GM23338 (cell line): Measurements from ENCODE around the gene F12. TPM values are rescaled to one million over a fixed set of nuclear protein-coding genes. Genes with fewer than 3 reads are reported as not detected.
A peak's percentile ranks its signal among the peaks of the same experiment; 100 is the strongest.

Experiments used
- ATAC-seq: fragments of 200-7000 bp; cut with Tn5 transposase; 3 replicates; pipeline ENCODE4 v1.9.1; 2020
- DNase-seq: peaks from one replicate; pipeline ENCODE4 v3.0.0-alpha.2; 2015; ENCODE audit warnings: low spot score
- H2AFZ ChIP-seq: fragments of 200-600 bp; sonication (generic); 2 replicates; pipeline ENCODE4 v1.8.0; 2016; ENCODE audit warnings: antibody characterized with exemption, mild to moderate bottlenecking, moderate library complexity
- H3F3A ChIP-seq: fragments of 200-600 bp; sonication (generic); replicated peaks from 2 replicates; pipeline ENCODE4 v1.8.0; 2017; ENCODE audit warnings: antibody characterized with exemption, mixed run types, low read depth
- H3K27ac ChIP-seq: fragments of 200-600 bp; sonication (generic); 2 replicates; pipeline ENCODE4 v1.6.1; 2016; ENCODE audit warnings: low read depth
- H3K27me3 ChIP-seq: fragments of 200-600 bp; sonication (generic); 2 replicates; pipeline ENCODE4 v1.8.0; 2016; ENCODE audit warnings: mild to moderate bottlenecking, mixed run types, moderate library complexity; ENCODE audit not compliant: insufficient read depth
- H3K36me3 ChIP-seq: fragments of 200-600 bp; sonication (generic); 2 replicates; pipeline ENCODE4 v1.8.0; 2016; ENCODE audit warnings: mild to moderate bottlenecking; ENCODE audit not compliant: insufficient read depth
- H3K4me1 ChIP-seq: fragments of 200-600 bp; sonication (generic); 2 replicates; pipeline ENCODE4 v1.8.0; 2016; ENCODE audit warnings: mild to moderate bottlenecking, moderate library complexity; ENCODE audit not compliant: insufficient read depth
- H3K4me2 ChIP-seq: fragments of 200-600 bp; sonication (generic); 2 replicates; pipeline ENCODE4 v1.7.1; 2017; ENCODE audit warnings: mixed run types
- H3K4me3 ChIP-seq: fragments of 200-600 bp; sonication (generic); 2 replicates; pipeline ENCODE4 v1.6.1; 2016; ENCODE audit warnings: mixed run types
- H3K79me2 ChIP-seq: fragments of 200-600 bp; sonication (generic); replicated peaks from 2 replicates; pipeline ENCODE4 v1.8.0; 2017; ENCODE audit warnings: mild to moderate bottlenecking; ENCODE audit not compliant: insufficient read depth
- H3K9me2 ChIP-seq: fragments of 200-600 bp; sonication (generic); 2 replicates; pipeline ENCODE4 v1.8.0; 2017; ENCODE audit not compliant: insufficient read depth
- H4K20me1 ChIP-seq: fragments of 200-600 bp; sonication (generic); replicated peaks from 2 replicates; pipeline ENCODE4 v1.8.0; 2017; ENCODE audit warnings: mild to moderate bottlenecking; ENCODE audit not compliant: insufficient read depth
- H3K27ac Mint-ChIP-seq: 2 replicates; pipeline ENCODE4 v1.8.0; 2020; ENCODE audit warnings: inconsistent platforms, mild to moderate bottlenecking, moderate library complexity, mixed read lengths
- H3K27me3 Mint-ChIP-seq: 3 replicates; pipeline ENCODE4 v1.8.0; 2022; ENCODE audit warnings: low read depth, mild to moderate bottlenecking, moderate library complexity, mixed read lengths, inconsistent platforms; ENCODE audit not compliant: insufficient read depth, poor library complexity
- H3K36me3 Mint-ChIP-seq: 3 replicates; pipeline ENCODE4 v1.8.0; 2021; ENCODE audit warnings: low read depth, mild to moderate bottlenecking, inconsistent platforms, moderate library complexity, mixed read lengths
- H3K4me1 Mint-ChIP-seq: 3 replicates; pipeline ENCODE4 v1.8.0; 2020; ENCODE audit warnings: mild to moderate bottlenecking, inconsistent platforms, mixed read lengths
- H3K4me3 Mint-ChIP-seq: 3 replicates; pipeline ENCODE4 v1.8.0; 2021; ENCODE audit warnings: moderate library complexity, mild to moderate bottlenecking, inconsistent platforms, mixed read lengths
- H3K9me3 Mint-ChIP-seq: 3 replicates; pipeline ENCODE4 v1.8.0; 2020; ENCODE audit warnings: moderate library complexity, mild to moderate bottlenecking, inconsistent platforms, mixed read lengths
- CREB1 ChIP-seq: fragments of 250-450 bp; sonication (Bioruptor Pico); IDR thresholded peaks from 2 replicates; pipeline ENCODE4 v1.5.0; 2020; ENCODE audit warnings: low read depth, mild to moderate bottlenecking, moderate library complexity
- EZH2phosphoT487 ChIP-seq: fragments of 200-600 bp; sonication (generic); IDR thresholded peaks from one replicate; pipeline ENCODE4 v1.8.1; 2018; ENCODE audit warnings: antibody characterized with exemption; ENCODE audit not compliant: unreplicated experiment
- NANOG ChIP-seq: IDR thresholded peaks from 2 replicates; pipeline ENCODE4 v1.6.1; 2016; ENCODE audit warnings: antibody characterized with exemption, borderline replicate concordance
- REST ChIP-seq: IDR thresholded peaks from one replicate; pipeline ENCODE4 v1.6.1; 2018; ENCODE audit warnings: antibody characterized with exemption; ENCODE audit not compliant: unreplicated experiment
- ZNF114 ChIP-seq: fragments of 250-450 bp; sonication (Bioruptor Pico); IDR thresholded peaks from 2 replicates; pipeline ENCODE4 v1.5.0; 2020; ENCODE audit warnings: mild to moderate bottlenecking, moderate library complexity
- ZNF462 ChIP-seq: fragments of 250-450 bp; sonication (Bioruptor Pico); IDR thresholded peaks from 2 replicates; pipeline ENCODE4 v1.5.0; 2020; ENCODE audit warnings: mild to moderate bottlenecking, moderate library complexity
- polyA plus RNA-seq: library from polyadenylated mRNA; unstranded; fragments of >200 nt; fragmentation: Nextera tagmentation; extraction: Ambion mirVana; gene quantifications from 2 replicates; pipeline ENCODE4 v1.2.1, GENCODE V29; 2016
- total RNA-seq: library from RNA; depleted of rRNA; stranded (reverse); fragments of >200 nt; shearing (Covaris generic); gene quantifications from 2 replicates; pipeline ENCODE4 v1.2.3, GENCODE V29; 2014

F12 gene
- total and polyA plus RNA-seq, 2 experiments from 2014 or later = 2.9 to 8.0 TPM

GRCh38 chr5:177374211-177374610 is 35.2 kb downstream of the F12 start:
- Histone ChIP-seq H4K20me1 (no peaks in the 10 kb centered on the region; the same call in 1 of the 2 replicates), H3K27me3 (no peaks in the 10 kb centered on the region), H2AFZ (peak overlapping the region; percentile 59), H3F3A (0 out of 2 replicates have a peak, but pooled peaks cover 6% of the 10 kb centered on the region), H3K4me1 (peaks cover 25% of the 10 kb centered on the region), H3K27ac (peak overlapping the region; percentile 65; the same call in 1 of the 2 replicates), H3K4me2 (peak overlapping the region; percentile 56), H3K36me3 (no peaks in the 10 kb centered on the region), H3K4me3 (no peak overlapping the region), H3K9me2 (no peaks in the 10 kb centered on the region), H3K79me2 (no peaks in the 10 kb centered on the region)
- DNase-seq (no peak), ATAC-seq (no peak)
- peaks cover 32% of the 10 kb centered on the region for H3K4me1 Mint-ChIP-seq
- TF ChIP-seq ZNF114 (CRISPR knock-in tag) (no peak), EZH2phosphoT487 (no peak), NANOG (no peak), REST (no peak), CREB1 (CRISPR knock-in tag) (no peak), ZNF462 (no peak)
- peak overlapping the region; percentile 55; the same call in 2 of the 3 replicates for H3K4me3 Mint-ChIP-seq
- peak overlapping the region; percentile 88 for H3K27ac Mint-ChIP-seq
- peaks cover under 1% of the 10 kb centered on the region; the same call in 1 of the 3 replicates for H3K36me3 Mint-ChIP-seq
- no peaks in the 10 kb centered on the region for H3K9me3 Mint-ChIP-seq
- peaks cover 22% of the 10 kb centered on the region for H3K27me3 Mint-ChIP-seq
